22Rv1 (cell line): ENCODE data around the gene XRCC4.

Experiments
- ZFX ChIP-seq: fragments of 450-650 bp; IDR thresholded peaks from 2 replicates; pipeline ENCODE4 v1.6.1; 2017; ENCODE audit warnings: antibody characterized with exemption, borderline replicate concordance
- TF ChIP-seq, protein P1 (sequence below): fragments of 450-650 bp; IDR thresholded peaks from 2 replicates; pipeline ENCODE4 v1.5.1; 2017; ENCODE audit warnings: mild to moderate bottlenecking

DNA sequence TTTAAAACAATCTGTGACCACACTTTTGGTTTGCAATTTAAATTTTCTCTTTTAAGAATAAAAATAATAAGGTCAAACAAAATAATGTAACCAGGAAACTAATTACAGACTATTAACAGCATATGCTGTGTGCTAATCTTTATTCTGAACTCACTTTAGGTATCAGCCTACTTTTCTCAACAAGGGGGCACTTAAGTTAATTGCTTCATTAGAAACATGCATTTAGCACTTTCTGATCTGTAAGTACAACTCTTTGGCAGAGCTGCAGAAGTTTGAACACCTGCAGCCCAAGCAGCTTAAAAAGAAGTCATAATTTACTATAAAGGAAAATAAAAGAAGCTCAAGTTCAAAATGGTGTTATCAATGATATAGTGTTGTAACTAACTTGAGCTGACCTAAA, 21.7 kb downstream of the XRCC4 start:
- TF ChIP-seq, protein P1, sequence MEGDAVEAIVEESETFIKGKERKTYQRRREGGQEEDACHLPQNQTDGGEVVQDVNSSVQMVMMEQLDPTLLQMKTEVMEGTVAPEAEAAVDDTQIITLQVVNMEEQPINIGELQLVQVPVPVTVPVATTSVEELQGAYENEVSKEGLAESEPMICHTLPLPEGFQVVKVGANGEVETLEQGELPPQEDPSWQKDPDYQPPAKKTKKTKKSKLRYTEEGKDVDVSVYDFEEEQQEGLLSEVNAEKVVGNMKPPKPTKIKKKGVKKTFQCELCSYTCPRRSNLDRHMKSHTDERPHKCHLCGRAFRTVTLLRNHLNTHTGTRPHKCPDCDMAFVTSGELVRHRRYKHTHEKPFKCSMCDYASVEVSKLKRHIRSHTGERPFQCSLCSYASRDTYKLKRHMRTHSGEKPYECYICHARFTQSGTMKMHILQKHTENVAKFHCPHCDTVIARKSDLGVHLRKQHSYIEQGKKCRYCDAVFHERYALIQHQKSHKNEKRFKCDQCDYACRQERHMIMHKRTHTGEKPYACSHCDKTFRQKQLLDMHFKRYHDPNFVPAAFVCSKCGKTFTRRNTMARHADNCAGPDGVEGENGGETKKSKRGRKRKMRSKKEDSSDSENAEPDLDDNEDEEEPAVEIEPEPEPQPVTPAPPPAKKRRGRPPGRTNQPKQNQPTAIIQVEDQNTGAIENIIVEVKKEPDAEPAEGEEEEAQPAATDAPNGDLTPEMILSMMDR, result no peak
- no peak for TF ChIP-seq ZFX
